ENCODE measurements around the gene MCCD1. TPM values are rescaled to one million over a fixed set of nuclear protein-coding genes. Genes with fewer than 3 reads are reported as not detected.

The MCCD1 gene
- total RNA-seq, 1 experiment from 2014 or later: not detected

- DNase-seq (no peak), ATAC-seq (no peak)
- TF ChIP-seq EZH2phosphoT487 (IDR thresholded peaks at IDR 0.05; ENCODE audit: borderline replicate concordance, low read length) (no peak), EZH2 (IDR thresholded peaks at IDR 0.05; ENCODE audit: low read length, unreplicated experiment) (no peak)
- Histone ChIP-seq H3K9ac (ENCODE audit: low read length) (no peak overlapping the region), H3K36me3 (ENCODE audit: low read depth, low read length) (no peaks in the 10 kb centered on the region), H3K27me3 (ENCODE audit: low read length) (no peaks in the 10 kb centered on the region), H3K9me3 (ENCODE audit: low read length) (no peaks in the 10 kb centered on the region), H3K27ac (ENCODE audit: low read length) (no peak overlapping the region), H3K4me2 (ENCODE audit: low read length) (no peak overlapping the region), H3K79me2 (ENCODE audit: low read length) (no peaks in the 10 kb centered on the region), H4K20me1 (ENCODE audit: low read length) (no peaks in the 10 kb centered on the region), H3K9me2 (replicated peaks; ENCODE audit: low read length) (no peaks in the 10 kb centered on the region), H3K4me1 (ENCODE audit: insufficient read depth, low read length) (0 out of 2 replicates have a peak, but pooled peaks cover 5% of the 10 kb centered on the region), H2AFZ (ENCODE audit: low read length) (no peak overlapping the region), H3F3A (ENCODE audit: low read length, unreplicated experiment) (no peaks in the 10 kb centered on the region), H3K4me3 (ENCODE audit: low read length) (no peak overlapping the region)
- CTCF ChIA-PET: no interaction called here
- intact Hi-C loops (cut with micrococcal nuclease): no loop called here
- BruUV-seq (replicated peaks): no TSS peak
- POLR2A ChIA-PET (ENCODE audit: unreplicated experiment): no interaction called here
Observed at GRCh38 chr6:31573239-31574105, 44.7 kb downstream of the MCCD1 start.

- no peak for DNase-seq
- intact Hi-C loops (cut with micrococcal nuclease): no loop called here
- H3K9ac ChIP-seq (ENCODE audit: low read length): no peak overlapping the region
- no peak overlapping the region for H3K4me2 ChIP-seq (ENCODE audit: low read length)
- no peaks in the 10 kb centered on the region for H4K20me1 ChIP-seq (ENCODE audit: low read length)
- H3K9me3 ChIP-seq (ENCODE audit: low read length): no peaks in the 10 kb centered on the region
- ATAC-seq: no peak
- no peaks in the 10 kb centered on the region for H3K36me3 ChIP-seq (ENCODE audit: low read depth, low read length)
- TF ChIP-seq CTCF (conservative IDR thresholded peaks at IDR 0.05; ENCODE audit: low read depth, low read length): no peak
- no peak for TF ChIP-seq EZH2phosphoT487 (IDR thresholded peaks at IDR 0.05; ENCODE audit: borderline replicate concordance, low read length)
- no peak for TF ChIP-seq EZH2 (IDR thresholded peaks at IDR 0.05; ENCODE audit: low read length, unreplicated experiment)
- POLR2A ChIA-PET (ENCODE audit: unreplicated experiment): no interaction called here
- BruUV-seq (replicated peaks): no TSS peak
- no peak overlapping the region for H3K27ac ChIP-seq (ENCODE audit: low read length)
- no peaks in the 10 kb centered on the region for H3K79me2 ChIP-seq (ENCODE audit: low read length)
- CTCF ChIA-PET: no interaction called here
- no peak overlapping the region for H2AFZ ChIP-seq (ENCODE audit: low read length)
- no peaks in the 10 kb centered on the region for H3K27me3 ChIP-seq (ENCODE audit: low read length)
- H3K4me1 ChIP-seq (ENCODE audit: insufficient read depth, low read length): 0 out of 2 replicates have a peak, but pooled peaks cover 8% of the 10 kb centered on the region
- no peak overlapping the region for H3K4me3 ChIP-seq (ENCODE audit: low read length)
- no peaks in the 10 kb centered on the region for H3K9me2 ChIP-seq (replicated peaks; ENCODE audit: low read length)
- no peaks in the 10 kb centered on the region for H3F3A ChIP-seq (ENCODE audit: low read length, unreplicated experiment)
Observed at GRCh38 chr6:31574106-31575061, 45.6 kb downstream of the MCCD1 start.

- intact Hi-C loops (cut with micrococcal nuclease): no loop called here
- ATAC-seq: no peak
- Histone ChIP-seq H2AFZ (ENCODE audit: low read length) (no peak within 1 kb of the TSS), H3K79me2 (ENCODE audit: low read length) (no peaks in the 10 kb centered on the region), H3K9me3 (ENCODE audit: low read length) (no peaks in the 10 kb centered on the region), H3K4me2 (ENCODE audit: low read length) (no peak within 1 kb of the TSS), H3K36me3 (ENCODE audit: low read depth, low read length) (no peaks in the 10 kb centered on the region), H3K9me2 (replicated peaks; ENCODE audit: low read length) (no peaks in the 10 kb centered on the region), H3K27me3 (ENCODE audit: low read length) (no peaks in the 10 kb centered on the region), H3K4me3 (ENCODE audit: low read length) (no peak within 1 kb of the TSS), H3K27ac (ENCODE audit: low read length) (no peak within 1 kb of the TSS), H3K9ac (ENCODE audit: low read length) (no peak within 1 kb of the TSS), H3K4me1 (ENCODE audit: insufficient read depth, low read length) (0 out of 2 replicates have a peak, but pooled peaks cover 8% of the 10 kb centered on the region), H4K20me1 (ENCODE audit: low read length) (no peaks in the 10 kb centered on the region), H3F3A (ENCODE audit: low read length, unreplicated experiment) (no peaks in the 10 kb centered on the region)
- no TSS peak for BruUV-seq (replicated peaks)
- no peak for DNase-seq
- CTCF ChIA-PET: no interaction called here
- POLR2A ChIA-PET (ENCODE audit: unreplicated experiment): no interaction called here
- TF ChIP-seq CTCF (conservative IDR thresholded peaks at IDR 0.05; ENCODE audit: low read depth, low read length): no peak
- no peak for TF ChIP-seq EZH2 (IDR thresholded peaks at IDR 0.05; ENCODE audit: low read length, unreplicated experiment)
- TF ChIP-seq EZH2phosphoT487 (IDR thresholded peaks at IDR 0.05; ENCODE audit: borderline replicate concordance, low read length): no peak
Observed at GRCh38 chr6:31575335-31575901, 46.7 kb downstream of the MCCD1 start, which contains the start of gene TNF. TNF (plus strand) TSS chr6:31575565; CDS start chr6:31575742, 177 bp downstream.
